Measurements from ENCODE around the gene EFCAB11.
"Not testable (repeated sequence)": the region's sequence is repeated elsewhere in the genome, so short reads cannot be mapped to it uniquely, and the experiment has no call there.

The EFCAB11 gene

DNA sequence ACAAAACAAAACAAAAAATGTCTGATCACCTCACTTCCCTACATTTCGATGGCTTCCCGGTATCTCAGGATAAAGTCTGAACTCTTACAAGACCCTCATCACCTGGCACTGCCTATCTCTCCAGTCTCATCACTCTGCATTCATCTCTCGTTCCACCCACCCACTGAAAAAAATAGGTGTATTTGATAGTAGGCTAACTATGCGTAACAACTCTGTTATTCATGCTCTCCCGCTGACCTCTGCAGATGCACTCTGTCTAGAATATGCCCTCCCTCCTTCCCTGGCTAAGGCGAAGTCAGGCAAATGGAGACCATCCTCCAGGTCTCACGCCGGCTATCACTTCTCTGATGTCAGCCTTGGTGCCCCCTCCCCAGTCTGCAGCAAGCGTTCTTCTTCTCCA, 44.9 kb downstream of the EFCAB11 start:
- no peak for DNase-seq

DNA sequence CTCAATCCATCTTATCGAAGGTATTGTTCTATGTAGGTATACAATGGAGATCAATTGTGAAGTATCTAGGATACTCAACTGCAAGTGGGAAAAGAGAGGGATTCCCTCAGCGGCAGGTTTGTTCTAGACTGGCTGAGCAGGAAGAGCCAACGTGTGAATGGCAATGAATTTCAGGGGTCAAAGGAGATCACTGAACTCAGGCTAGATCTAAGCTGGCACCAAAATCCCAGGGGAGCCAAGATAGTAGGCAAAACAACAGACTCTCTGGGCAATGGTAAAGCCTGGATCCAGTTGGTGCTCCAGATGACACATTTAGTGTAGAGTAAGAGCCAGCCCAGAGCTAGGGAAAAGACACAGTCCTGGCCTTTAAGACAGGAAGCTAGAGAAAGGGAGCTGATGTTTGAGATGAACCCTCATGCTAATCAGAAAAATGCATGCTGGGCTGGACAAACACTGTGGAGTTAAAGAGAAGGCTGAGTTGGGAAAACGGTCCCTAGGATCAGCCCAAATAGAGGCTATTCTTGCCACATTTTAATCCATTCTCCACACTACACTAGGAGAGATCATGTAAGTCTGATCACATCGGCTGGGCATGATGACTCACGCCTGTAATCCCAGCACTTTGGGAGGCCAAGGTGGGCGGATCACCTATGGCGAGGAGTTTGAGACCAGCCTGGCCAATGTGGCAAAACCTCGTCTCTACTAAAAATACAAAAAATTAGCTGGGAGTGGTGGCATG, 45.6 kb downstream of the EFCAB11 start:
- no peak for DNase-seq

DNA sequence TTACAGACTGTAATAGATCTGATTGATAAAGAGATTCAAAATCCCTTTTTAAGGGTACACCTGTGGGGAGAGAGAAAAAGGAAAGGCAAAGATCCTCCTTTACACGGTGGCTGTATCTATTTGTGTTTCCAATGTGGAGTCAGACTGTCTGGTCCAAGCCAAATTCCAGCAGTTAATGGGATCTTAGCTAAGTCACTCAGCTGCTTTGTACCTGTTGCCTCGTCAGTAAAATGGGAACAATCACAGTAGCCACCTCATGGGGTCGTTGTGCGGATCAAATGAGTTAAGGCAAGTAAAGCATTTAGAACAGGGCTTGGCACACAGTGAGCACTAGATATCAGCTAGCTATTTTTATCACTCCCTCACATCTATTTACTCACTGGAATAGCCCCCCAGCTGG, 46.9 kb downstream of the EFCAB11 start:
- DNase-seq, result no peak

DNA sequence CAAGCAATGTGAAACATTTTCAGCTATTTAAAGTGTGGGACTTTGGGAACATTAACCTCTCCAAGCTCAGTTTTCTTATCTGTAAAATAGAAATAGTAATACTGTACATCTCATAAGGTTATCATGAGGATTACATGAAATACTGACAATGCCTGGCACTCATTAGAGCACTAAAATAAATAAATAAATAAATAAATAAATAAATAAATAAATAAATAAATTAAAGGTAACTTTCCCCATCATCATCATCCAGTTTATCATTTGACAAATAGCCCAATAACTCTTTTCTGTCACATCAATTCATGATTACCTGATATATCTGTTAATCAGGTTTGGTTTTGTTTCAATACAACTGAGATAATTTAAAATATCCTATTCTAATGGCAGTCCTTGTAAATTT, 48.5 kb downstream of the EFCAB11 start:
- DNase-seq, result no peak

DNA sequence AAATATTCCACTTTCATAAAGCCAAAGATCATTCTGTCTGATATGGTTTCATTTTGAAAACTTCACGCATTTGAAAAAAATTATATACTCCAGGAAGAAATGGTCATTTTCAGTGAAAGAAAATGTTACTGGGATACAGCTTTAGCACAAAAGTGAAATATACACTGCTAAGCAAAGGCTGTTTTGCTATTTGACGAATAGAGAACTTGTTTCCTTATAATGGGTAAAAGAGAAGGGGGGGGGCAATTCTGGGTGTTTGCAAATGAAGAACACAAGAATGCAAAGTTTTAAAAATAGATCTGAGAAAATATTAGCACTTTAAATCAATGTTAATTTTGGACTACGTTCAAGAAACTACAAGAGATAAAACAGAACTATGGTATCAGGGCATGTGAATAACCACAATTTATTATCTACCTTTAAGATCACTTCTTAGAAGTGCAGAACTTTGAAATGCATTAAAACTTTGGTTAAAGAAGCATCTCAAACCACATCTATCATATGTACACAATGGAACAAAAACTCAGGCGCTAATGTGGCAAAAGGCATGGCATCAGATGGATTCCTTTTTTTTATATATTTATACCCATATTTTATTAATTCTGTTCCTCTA, 51.1 kb downstream of the EFCAB11 start:
- no peak for DNase-seq

DNA sequence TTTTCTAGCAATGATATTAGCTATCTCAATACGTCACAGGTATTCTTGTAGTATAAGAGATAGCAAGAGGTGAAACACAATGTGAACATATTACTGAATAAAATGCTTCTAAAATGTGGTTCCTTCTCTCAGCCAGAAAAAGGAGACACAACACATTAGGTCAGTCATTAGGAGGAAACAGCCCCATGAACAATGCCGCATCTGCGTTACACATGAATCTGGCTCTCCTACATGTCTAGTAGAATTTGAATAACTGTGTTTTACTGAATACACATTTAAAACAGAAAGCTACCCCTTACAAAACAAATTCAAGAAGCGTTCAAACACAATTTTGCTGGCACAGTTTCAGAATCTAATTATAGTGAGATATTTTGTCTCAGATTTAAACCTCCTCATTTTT, 51.6 kb downstream of the EFCAB11 start:
- no peak for DNase-seq

DNA sequence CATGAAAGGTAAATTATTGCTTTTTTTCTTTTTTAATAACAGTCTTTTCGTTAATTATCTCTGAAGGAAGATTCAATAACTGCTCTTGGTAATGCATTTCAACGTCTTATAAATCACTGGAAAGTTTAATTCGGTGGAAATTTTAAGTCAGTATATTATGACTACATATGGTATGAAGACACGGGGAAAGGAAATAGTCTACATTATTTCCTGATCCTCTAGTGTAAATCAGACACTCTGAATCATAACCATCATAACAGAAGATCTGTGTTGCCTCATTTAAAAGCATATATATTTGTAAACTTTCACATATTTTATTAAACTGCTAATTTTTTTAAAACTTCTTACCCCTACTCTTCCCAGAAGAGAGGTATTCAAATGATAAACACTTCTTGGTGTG, 53.7 kb downstream of the EFCAB11 start:
- no peak for DNase-seq

DNA sequence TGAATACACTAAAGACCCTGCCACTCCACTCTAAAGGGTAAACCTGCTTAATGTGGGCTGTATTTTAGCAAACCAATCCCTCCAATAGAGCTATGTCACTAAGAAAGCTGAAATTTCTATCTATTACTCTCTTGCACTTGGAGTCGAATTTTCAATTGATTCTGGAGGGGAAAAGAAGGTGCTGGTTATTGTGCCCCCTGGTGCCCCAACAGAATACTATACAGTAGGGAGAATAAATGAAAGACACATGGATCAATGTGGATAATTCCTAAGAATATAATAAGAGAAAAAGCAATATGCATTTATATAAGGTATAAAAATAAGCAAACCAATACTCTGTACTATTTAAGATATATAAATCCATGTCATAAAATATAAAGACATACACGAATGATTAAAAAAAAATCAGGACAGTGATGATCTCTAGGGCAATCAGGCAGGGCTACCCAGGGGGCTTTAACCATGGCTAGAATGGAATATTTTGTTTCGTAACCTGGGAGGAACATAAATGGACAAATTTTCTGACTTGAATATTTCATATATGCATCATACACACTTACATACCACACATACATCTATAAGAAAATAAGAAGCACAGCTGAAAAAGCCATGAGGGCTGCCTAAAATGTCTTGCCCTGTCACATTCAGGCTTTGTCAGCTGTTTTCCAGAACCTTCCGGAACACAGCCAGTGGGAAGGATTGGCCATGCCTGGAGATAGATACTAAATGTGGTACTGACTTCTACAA, 54.4 kb downstream of the EFCAB11 start:
- no peak for DNase-seq

DNA sequence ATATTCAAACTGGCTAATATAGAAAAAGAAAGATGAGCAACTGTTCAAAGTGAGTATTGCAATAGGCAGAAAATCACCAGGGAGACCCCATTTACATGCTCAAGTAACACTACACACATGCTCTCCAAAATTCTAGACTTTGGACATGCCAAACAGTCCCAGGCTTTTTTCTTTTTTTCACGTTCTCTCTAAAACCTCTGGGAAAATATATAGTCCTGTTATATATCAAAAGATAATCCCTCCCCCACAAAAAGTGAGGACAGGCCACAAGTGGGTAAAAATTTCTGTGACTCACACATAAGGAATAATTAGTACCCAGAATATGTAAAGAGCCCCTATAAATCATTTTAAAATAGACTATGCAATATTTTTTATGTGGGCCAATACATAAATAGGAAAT, 55.2 kb downstream of the EFCAB11 start:
- no peak for DNase-seq

DNA sequence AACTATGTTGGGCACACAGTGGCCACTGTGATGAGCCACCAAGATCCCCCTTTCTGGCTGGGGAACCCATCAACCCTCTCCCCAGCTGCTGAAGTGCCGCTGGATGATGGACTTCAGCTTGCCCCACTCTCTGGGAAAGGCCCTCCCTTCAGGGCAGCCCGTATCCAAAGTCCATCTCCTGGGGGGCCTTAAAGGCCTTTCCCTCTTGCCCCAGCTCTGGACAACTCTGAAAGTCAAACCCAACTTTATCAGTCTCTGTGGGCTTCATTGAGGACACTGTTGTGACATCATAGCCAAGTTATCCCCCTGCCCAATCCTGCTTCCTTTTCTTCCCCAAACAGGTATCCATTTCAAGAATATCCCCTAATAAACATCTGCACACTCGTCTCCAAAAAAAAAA, 61.1 kb downstream of the EFCAB11 start:
- not testable (repeated sequence) for DNase-seq

DNA sequence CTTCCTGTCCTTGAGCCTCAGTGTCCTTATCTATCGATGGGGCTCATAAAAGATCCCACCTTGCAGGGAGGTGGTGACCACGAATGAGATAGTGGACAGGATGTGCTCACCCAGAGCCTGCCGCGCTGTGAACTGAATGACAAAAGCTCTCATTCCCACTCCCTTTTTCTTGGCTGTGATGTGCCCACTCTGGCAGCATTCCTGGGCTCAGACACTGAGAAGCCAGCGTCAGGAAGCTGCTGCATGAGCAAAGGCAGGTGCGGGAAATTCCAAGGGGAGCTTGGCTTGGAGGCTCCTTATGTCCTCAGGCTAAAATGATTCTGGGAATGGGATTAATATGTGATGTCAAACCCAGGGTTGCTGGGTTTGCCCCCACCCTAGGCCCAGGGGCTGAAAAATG, 61.6 kb downstream of the EFCAB11 start:
- DNase-seq, result no peak

DNA sequence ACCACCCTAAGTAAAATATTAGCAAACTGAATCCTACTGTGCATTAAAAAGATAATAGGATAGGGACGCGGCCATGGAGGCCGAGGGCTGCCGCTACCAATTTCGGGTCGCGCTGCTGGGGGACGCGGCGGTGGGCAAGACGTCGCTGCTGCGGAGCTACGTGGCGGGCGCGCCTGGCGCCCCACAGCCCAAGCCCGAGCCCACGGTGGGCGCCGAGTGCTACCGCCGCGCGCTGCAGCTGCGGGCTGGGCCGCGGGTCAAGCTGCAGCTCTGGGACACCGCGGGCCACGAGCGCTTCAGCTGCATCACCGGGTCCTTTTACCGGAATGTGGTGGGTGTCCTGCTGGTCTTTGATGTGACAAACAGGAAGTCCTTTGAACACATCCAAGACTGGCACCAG, 62.8 kb downstream of the EFCAB11 start:
- DNase-seq, result not testable (repeated sequence)

DNA sequence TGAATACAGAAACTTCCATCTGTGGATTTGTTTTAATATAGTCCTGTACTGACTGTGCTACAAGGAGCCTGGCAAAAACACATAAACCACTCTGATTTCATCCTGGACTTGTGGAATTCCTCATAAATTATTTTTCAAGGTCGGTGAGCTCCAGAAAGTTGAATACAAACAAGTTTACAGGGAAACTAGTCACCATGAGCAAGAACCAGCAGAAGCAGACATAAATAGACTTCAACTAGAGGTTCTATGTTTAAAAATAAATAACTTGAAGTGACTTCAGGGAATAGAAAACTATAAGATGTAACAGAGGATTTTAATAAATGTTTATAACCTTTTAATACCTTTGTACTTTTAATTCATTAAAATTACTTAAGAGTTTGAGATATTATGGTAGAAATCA, 63.5 kb downstream of the EFCAB11 start:
- DNase-seq, result no peak

DNA sequence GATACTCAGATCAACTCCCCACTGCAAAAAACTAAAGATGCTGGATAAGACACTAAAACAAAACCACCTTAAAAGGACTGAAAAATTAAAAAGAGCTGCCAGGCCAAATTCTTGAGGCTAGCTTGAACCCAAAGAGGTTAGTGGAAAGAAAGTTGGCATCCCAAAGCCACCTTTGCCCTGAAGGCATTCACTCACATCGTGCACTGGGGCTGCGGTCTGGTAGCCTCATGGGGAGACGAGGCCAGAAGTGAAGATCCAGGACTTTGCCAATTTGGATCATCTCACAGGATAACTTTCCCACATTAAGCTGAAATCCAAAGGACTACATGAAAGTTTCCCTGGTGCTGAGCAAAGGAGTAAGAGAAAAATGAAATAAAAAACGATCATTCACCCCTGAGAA, 63.9 kb downstream of the EFCAB11 start:
- no peak for DNase-seq

DNA sequence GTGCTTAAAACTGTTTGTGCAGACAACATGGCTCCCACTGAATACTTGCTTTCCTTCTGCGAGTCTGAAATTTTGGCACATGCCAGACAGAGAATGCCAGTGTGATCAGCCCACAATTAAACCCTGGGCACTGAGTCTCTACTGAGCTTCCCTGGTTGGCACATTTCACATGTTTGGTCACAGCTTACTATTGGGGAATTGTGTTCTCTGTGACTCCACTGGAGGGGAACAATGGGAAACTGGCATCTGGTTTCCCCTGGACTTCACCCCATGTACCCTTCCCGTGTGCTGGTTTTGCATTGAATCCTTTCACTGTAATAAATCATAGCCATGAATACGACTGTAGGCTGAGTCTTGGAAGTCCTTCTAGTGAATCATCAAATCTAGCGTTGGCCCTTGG, 64.9 kb downstream of the EFCAB11 start:
- no peak for DNase-seq

DNA sequence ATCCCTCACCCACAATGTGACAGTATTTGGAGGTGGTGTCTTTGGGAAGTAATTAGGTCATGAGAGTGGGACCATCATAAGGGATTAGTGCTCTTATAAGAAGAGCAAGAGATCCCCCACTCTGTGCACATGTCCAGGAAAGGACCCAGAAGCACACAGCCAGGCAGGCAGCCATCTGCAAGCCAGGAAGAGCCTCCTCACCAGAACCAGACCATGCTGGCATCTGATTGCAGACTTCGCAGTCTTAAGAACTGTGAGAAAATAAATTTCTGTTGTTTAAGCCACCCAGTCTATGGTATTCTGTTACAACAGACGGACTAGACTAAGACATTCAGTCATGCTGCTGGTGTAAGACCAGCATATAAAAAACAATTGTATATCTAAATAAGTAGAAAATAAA, 69.8 kb downstream of the EFCAB11 start:
- DNase-seq, result no peak

DNA sequence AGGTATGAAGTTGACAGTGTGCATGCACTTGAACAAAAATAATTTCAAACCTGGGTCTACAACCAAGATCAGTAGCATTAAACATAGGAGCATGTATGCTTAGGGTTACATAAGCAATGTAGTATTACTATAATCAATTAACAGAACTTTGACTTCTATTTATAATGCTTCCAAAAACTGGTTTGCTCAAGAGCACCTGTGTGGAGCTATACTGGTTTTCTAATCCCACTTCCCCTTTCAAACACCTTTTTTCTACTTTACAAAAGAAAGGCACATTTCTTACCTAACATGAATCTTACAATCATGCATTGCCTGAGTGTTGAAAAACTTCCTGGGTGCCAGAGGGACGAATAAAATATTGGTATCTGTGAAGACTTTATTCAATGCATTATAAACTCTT, 72.7 kb downstream of the EFCAB11 start:
- no peak for DNase-seq

DNA sequence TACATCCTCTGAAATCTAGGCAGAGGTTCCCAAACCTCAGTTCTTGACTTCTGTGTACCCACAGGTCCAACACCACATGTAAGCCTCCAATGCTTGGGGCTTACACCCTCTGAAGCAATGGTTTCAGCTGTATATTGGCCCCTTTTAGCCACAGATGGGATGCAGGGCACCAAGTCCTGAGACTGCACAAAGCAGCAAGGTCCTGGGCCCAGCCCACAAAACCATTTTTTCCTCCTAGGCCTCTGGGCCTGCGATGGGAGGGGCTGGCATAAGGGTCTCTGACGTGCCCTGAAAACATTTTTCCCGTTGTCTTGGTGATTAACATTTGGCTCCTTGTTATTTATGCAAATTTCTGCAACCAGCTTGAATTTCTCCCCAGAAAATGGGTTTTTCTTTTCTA, 80.4 kb downstream of the EFCAB11 start:
- DNase-seq, result not testable (repeated sequence)

DNA sequence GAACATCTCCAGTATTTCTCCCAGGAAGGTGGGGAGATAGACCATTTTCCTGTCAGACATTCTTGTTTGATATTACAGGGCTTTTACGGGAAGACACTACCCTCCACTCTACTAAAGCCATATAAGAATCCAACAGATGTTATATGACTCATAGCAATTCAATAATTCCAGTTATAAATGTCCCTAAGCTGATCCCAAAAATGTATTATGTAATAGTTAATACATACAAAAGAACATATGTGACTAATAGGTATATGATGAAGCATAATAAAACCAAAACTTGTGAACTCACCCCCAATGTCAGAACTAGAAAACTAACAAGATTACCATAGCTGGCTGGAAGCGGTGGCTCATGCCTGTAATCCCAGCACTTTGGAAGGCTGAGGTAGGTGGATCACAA, 84.2 kb downstream of the EFCAB11 start:
- no peak for DNase-seq

DNA sequence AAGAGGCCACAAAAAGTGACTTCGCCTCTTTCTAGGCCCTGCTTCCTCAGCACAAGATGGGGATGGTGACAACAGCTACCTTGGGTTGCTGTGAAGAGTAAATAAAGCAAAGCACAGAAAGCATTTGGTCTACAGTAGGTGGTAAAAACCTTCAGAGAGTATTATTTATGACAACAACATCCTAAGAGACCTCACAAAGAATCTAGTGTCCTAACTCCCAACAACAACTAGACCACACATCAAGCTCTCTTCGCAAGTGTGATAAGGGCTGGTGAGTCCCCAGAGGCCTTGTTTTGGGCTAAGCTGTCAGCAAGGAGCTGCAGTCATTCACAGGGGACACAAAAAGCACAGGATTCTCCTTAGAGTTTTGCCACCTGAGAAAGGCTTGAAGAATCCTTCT, 84.9 kb downstream of the EFCAB11 start:
- DNase-seq, result no peak

DNA sequence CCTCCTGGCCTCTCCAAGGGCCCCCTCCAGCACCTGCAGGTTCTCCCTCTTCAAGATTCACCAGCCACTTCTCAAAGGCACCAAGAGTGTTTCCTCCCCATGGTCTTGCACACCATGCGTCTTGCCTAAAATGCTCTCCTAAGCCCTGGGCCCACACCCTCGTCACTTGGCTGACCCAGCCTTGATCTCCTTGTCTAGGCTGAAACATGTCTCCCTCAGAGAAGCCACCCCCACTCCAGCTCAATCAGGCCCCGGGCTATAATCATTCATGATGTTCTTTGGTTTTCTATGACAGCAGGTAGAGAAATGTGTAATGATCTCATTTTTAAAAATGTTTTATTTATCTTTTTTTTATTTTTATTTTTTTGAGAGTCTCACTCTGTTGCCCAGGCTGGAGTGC, 88.1 kb downstream of the EFCAB11 start:
- DNase-seq, result no peak

DNA sequence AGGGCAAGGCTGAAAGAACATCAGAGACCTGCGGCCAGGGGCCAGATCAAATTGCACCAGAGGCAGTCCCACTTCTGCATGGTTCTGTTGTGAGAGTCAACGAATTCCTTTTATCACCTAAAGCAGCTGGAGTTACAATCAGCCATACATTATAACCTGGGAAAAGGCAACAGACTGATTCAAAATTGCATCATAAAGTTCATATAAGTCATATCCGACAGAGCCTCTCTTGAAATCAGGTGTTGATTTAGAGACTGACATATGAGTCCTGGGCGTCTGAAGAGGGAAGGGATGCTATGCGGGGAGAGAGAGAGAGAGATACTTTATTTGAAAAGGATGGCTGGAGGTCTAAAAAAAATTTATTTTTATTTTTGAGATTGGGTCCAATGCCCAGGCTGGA, 89.4 kb downstream of the EFCAB11 start:
- no peak for DNase-seq

DNA sequence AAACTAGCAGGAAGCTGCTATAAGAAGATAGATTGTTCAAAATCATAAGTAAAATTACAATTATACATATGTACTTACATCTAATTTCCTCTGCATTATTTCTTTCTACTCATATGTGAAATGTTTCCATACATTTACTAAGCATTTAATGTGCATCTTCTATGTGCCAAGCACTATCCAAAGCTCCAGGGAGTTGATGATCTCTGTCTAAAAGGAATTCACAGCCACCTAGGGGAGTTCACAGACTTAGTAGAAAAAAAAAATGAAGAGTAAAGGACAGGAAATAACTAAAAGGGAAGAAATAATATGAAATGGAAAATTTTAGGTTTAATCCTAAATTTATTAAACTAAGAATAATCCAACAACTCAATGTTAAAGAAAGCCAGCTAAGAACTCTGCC, 91.7 kb downstream of the EFCAB11 start:
- no peak for DNase-seq

DNA sequence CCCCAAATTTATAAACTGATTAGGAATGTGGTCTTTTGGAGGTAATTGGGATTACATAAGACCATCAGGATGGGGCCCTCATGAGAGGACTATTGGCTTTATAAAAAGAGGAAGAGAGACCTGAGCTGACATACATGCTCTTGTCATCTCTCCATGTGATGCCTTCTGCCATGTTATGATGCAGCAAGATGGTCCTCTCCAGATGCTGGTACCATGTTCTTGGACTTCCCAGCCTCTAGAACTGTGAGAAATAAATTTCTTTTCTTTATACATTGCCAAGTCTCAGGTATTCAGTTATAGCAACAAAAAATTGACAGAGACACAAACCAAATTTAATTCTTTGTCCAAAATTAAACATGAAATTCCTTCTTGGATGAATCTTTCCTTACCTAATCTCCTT, 92.9 kb downstream of the EFCAB11 start:
- DNase-seq, result no peak
